B cell (primary cell): ENCODE data around the gene AAK1.

Experiments used
- CTCF ChIP-seq: fragments of 200-600 bp; IDR thresholded peaks from one replicate; pipeline ENCODE4 v1.8.0; 2022; ENCODE audit warnings: antibody characterized with exemption, mild to moderate bottlenecking
- EZH2 ChIP-seq: IDR thresholded peaks from 2 replicates; pipeline ENCODE4 v1.6.1; 2012; ENCODE audit warnings: borderline replicate concordance, low read depth, mild to moderate bottlenecking, moderate library complexity, low read length; ENCODE audit not compliant: insufficient read depth, poor library complexity, severe bottlenecking

- TF ChIP-seq CTCF (no peak), EZH2 (no peak)
Measured at GRCh38 chr2:69436596-69436937, 207.0 kb downstream of the AAK1 start.
